Activated CD8-positive, alpha-beta T cell treated with anti-CD3 and anti-CD28 coated beads for 36 hours (primary cell): ENCODE results near the gene SIDT1. TPM values are rescaled to one million over a fixed set of nuclear protein-coding genes. Genes with fewer than 3 reads are reported as not detected.

Experiments
- ATAC-seq: fragments of 200-7000 bp; cut with Tn5 transposase; one replicate; pipeline ENCODE4 v1.10.0; 2021; ENCODE audit warnings: mild to moderate bottlenecking, moderate library complexity
- CTCF ChIA-PET: fragments of 350-600 bp; sonication (Branson Sonifier 250); formaldehyde crosslinking; loops from one replicate; lab custom pipeline; 2021; ENCODE audit warnings: antibody characterized with exemption; lab: Charles Lee
- POLR2A ChIA-PET: fragments of 350-600 bp; sonication (Branson Sonifier 250); formaldehyde crosslinking; loops from one replicate; lab custom pipeline; 2021; ENCODE audit warnings: antibody characterized with exemption; lab: Charles Lee
- DNase-seq: peaks from one replicate; pipeline ENCODE4 v3.0.0-alpha.2; 2020
- H3K27ac Mint-ChIP-seq: one replicate; pipeline ENCODE4 v1.8.0; 2021; ENCODE audit warnings: mild to moderate bottlenecking, mixed read lengths
- H3K27me3 Mint-ChIP-seq: one replicate; pipeline ENCODE4 v1.8.0; 2021; ENCODE audit warnings: mixed read lengths
- H3K36me3 Mint-ChIP-seq: one replicate; pipeline ENCODE4 v1.8.0; 2021; ENCODE audit warnings: low read depth, mixed read lengths
- H3K4me1 Mint-ChIP-seq: one replicate; pipeline ENCODE4 v1.8.0; 2021; ENCODE audit warnings: low read depth, mixed read lengths
- H3K4me3 Mint-ChIP-seq: one replicate; pipeline ENCODE4 v1.8.0; 2021; ENCODE audit warnings: mild to moderate bottlenecking, moderate library complexity, mixed read lengths
- H3K9me3 Mint-ChIP-seq: one replicate; pipeline ENCODE4 v1.8.0; 2021; ENCODE audit warnings: mixed read lengths
- intact Hi-C: fragments of 100-400 bp; cut with micrococcal nuclease; formaldehyde crosslinking; loops from one replicate; pipeline ENCODE4 v1.10.0; 2022
- total RNA-seq, 2 experiments: library from RNA; stranded (reverse); gene quantifications; one replicate each; pipeline ENCODE4 v1.2.3, GENCODE V29; 2021
- TF ChIP-seq, protein P1 (sequence below): fragments of 200-600 bp; IDR thresholded peaks from one replicate; pipeline ENCODE4 v1.8.0; 2022; ENCODE audit warnings: antibody characterized with exemption, mild to moderate bottlenecking

Gene SIDT1
- total RNA-seq, 2 experiments from 2014 or later, result 21.0 to 24.0 TPM

DNA sequence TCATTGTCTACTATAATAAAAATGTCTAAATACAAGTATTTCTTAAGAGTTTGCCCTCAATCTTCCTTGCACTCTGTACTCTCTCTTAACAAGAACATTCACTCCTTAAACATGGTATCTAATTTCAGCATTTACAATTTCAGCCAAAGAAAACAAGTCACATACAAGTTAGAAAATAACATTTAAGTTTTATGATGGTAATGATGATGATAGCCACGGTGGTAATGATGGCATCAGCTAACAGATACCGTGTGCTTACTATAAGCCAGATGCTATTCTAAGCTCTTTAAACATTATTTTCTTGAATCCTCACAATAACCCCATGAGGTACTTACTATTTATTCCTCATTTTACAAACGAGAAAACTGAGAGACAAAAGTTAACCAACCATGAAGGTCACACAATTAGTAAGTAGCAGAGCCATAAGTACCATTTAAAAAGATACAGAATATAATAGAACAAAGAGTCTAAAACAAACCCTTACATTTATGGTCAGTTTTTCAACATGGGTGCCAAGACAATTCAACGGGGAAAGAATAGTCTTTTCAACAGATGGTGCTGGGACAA lies 24.8 kb upstream of the SIDT1 start:
- intact Hi-C loops, result no loop called here

DNA sequence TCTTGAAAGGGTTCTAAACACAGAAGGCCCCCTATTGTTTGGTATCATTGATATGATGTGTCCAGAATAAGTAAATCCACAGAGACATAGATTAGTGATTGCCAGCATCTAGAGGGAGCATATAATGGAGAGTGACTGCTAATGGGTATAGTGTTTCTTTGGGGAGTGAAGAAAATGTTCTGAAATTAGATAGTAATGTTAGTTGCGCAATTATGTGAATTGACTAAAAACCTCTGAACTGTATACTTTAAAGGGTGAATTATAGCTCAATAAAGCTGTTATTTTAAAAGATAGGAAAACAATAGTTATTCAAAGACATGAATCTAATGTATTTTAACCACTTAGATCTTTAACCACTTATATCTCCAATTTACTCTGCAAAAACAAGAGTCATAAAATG lies 23.4 kb upstream of the SIDT1 start:
- H3K4me3 Mint-ChIP-seq, result no peak overlapping the region
- DNase-seq, result no peak
- H3K9me3 Mint-ChIP-seq, result no peaks in the 10 kb centered on the region
- ATAC-seq, result no peak
- POLR2A ChIA-PET, result interaction anchor here (0.7 kb wide), 1 partner anchor 26 kb away, joined by 3 read pairs; no protein-coding TSS in a partner anchor
- TF ChIP-seq, protein P1, sequence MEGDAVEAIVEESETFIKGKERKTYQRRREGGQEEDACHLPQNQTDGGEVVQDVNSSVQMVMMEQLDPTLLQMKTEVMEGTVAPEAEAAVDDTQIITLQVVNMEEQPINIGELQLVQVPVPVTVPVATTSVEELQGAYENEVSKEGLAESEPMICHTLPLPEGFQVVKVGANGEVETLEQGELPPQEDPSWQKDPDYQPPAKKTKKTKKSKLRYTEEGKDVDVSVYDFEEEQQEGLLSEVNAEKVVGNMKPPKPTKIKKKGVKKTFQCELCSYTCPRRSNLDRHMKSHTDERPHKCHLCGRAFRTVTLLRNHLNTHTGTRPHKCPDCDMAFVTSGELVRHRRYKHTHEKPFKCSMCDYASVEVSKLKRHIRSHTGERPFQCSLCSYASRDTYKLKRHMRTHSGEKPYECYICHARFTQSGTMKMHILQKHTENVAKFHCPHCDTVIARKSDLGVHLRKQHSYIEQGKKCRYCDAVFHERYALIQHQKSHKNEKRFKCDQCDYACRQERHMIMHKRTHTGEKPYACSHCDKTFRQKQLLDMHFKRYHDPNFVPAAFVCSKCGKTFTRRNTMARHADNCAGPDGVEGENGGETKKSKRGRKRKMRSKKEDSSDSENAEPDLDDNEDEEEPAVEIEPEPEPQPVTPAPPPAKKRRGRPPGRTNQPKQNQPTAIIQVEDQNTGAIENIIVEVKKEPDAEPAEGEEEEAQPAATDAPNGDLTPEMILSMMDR, result no peak
- H3K27me3 Mint-ChIP-seq, result no peaks in the 10 kb centered on the region
- H3K4me1 Mint-ChIP-seq, result peaks cover 13% of the 10 kb centered on the region
- CTCF ChIA-PET, result interaction anchor here (1.4 to 2.1 kb wide), 4 partner anchors 10 to 52 kb away, joined by 3 to 7 read pairs (median 4); no protein-coding TSS in a partner anchor
- peaks cover 17% of the 10 kb centered on the region for H3K36me3 Mint-ChIP-seq
- H3K27ac Mint-ChIP-seq, result no peak overlapping the region
- intact Hi-C loops, result no loop called here

More for the DNA sequence above, 24.8 kb upstream of the SIDT1 start:
- ChIA-PET CTCF (interaction anchor here (1.3 to 2.2 kb wide), 4 partner anchors 12 to 70 kb away, joined by 3 to 11 read pairs (median 6); no protein-coding TSS in a partner anchor), POLR2A (interaction anchor here (1.1 kb wide), 1 partner anchor 238 kb away, joined by 5 read pairs; no protein-coding TSS in a partner anchor)
- Mint-ChIP-seq H3K4me1 (peaks cover 12% of the 10 kb centered on the region), H3K27ac (no peak overlapping the region), H3K9me3 (no peaks in the 10 kb centered on the region), H3K4me3 (no peak overlapping the region), H3K27me3 (no peaks in the 10 kb centered on the region), H3K36me3 (peaks cover 17% of the 10 kb centered on the region)
- TF ChIP-seq, protein P1, result no peak
- no peak for ATAC-seq
- DNase-seq, result no peak

DNA sequence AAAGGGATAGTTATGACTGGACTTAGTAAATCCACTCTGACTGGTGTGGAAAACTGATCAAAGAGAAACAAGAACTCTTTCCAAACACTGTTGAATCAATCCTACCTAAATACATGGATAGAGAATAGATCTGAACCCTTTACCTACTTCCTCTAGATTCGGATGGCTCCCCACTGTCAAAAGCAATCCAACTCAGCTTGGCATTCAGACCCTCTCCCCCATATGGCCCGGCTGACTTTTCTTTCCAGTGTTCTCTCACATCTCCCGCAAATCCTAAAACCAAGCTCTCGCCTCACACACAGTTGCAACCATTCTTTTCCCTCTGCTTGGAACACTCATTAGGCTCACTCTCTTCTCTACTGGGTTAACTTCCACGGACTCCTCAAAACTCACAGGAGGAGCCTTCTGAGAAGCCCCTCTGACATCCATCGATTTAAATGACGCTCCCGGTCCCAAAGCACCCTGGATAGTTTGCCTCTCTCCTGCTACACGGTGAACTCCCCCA lies 18.0 kb upstream of the SIDT1 start:
- Mint-ChIP-seq H3K4me3 (no peak overlapping the region), H3K27ac (no peak overlapping the region), H3K4me1 (peaks cover 18% of the 10 kb centered on the region), H3K36me3 (peaks cover 11% of the 10 kb centered on the region), H3K9me3 (no peaks in the 10 kb centered on the region), H3K27me3 (peaks cover 6% of the 10 kb centered on the region)
- intact Hi-C loops, result loop anchor here (2.0 to 10.0 kb wide), 2 partner anchors 18 to 230 kb away; partner anchors contain the start of genes ATP6V1A, NAA50 and SIDT1
- ATAC-seq (no peak), DNase-seq (no peak)
- POLR2A ChIA-PET, result interaction anchor here (0.6 to 2.4 kb wide), 12 partner anchors 16 to 395 kb away, joined by 3 to 24 read pairs (median 3); partner anchors contain the start of gene NAA50
- CTCF ChIA-PET, result interaction anchor here (0.8 to 7.5 kb wide), 13 partner anchors 16 to 231 kb away, joined by 3 to 48 read pairs (median 4); partner anchors contain the start of genes ATP6V1A and NAA50
- TF ChIP-seq, protein P1, result no peak

DNA sequence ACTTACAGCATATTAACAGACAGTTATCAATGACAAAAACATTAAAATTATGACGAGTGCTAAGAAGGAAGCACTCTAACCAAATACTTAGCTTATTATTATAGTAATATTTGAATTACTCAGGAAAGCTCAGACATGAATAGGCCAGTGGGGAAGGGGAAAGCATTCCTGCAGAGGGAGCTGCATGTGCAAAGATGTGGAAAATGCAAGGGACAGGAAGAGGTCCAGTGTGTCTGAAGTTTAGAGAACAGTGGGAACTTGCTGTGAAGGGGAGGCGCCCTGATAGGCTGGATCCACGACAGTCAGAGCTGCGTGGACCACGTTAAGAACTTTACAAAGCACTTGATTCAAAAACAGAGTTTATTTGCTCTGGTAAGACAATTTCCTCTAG lies 16.2 kb upstream of the SIDT1 start:
- no peak overlapping the region for H3K4me3 Mint-ChIP-seq
- intact Hi-C loops, result loop anchor here (10.0 kb wide), 1 partner anchor 229 kb away; the partner anchor contains the start of genes ATP6V1A and NAA50
- DNase-seq (no peak), ATAC-seq (no peak)
- TF ChIP-seq, protein P1, result no peak
- H3K27me3 Mint-ChIP-seq, result peaks cover 6% of the 10 kb centered on the region
- peaks cover 11% of the 10 kb centered on the region for H3K4me1 Mint-ChIP-seq
- CTCF ChIA-PET, result interaction anchor here (0.5 to 7.5 kb wide), 10 partner anchors 9 to 230 kb away, joined by 3 to 48 read pairs (median 5); partner anchors contain the start of genes ATP6V1A and NAA50
- peaks cover 3% of the 10 kb centered on the region for H3K36me3 Mint-ChIP-seq
- POLR2A ChIA-PET, result interaction anchor here (0.9 to 2.5 kb wide), 3 partner anchors 14 to 36 kb away, joined by 3 to 24 read pairs (median 9); no protein-coding TSS in a partner anchor
- H3K27ac Mint-ChIP-seq, result no peak overlapping the region
- no peaks in the 10 kb centered on the region for H3K9me3 Mint-ChIP-seq
